Vagina (tissue), 2 donors: ENCODE results near the gene TRAPPC14. TPM values are rescaled to one million over a fixed set of nuclear protein-coding genes. Genes with fewer than 3 reads are reported as not detected.
A peak's percentile ranks its signal among the peaks of the same experiment; 100 is the strongest.
"Not testable (repeated sequence)": the region's sequence is repeated elsewhere in the genome, so short reads cannot be mapped to it uniquely, and the experiment has no call there.

ENCODE experiments used
- DNase-seq, 2 donors: peaks; one replicate each; pipeline ENCODE4 v3.0.0-alpha.2; 2017; ENCODE audit errors: extremely low spot score in 2 of 2
- H3K27ac ChIP-seq: fragments of 200-600 bp; sonication (generic); one replicate; pipeline ENCODE4 v1.5.1; 2019
- H3K27me3 ChIP-seq: fragments of 200-600 bp; sonication (generic); one replicate; pipeline ENCODE4 v1.5.1; 2019
- H3K36me3 ChIP-seq, 2 donors: fragments of 200-600 bp; sonication (generic); one replicate each; pipeline ENCODE4 v1.5.1; 2017 to 2019
- H3K4me1 ChIP-seq: fragments of 200-600 bp; sonication (generic); one replicate; pipeline ENCODE4 v1.5.1; 2019
- H3K4me3 ChIP-seq, 2 donors: fragments of 200-600 bp; sonication (generic); 1 replicate in 1 of 2; 2 replicates in 1 of 2; pipeline ENCODE4 v1.5.1; 2016 to 2019
- H3K9me3 ChIP-seq: fragments of 200-600 bp; sonication (generic); one replicate; pipeline ENCODE4 v1.5.1; 2019
- CTCF ChIP-seq, 3 experiments: fragments of 450-650 bp in 2 of 3; fragments of 200-600 bp in 1 of 3; sonication (generic) in 1 of 3; IDR thresholded peaks; one replicate each; pipeline ENCODE4 v1.5.1; 2017 to 2019; ENCODE audit warnings: antibody characterized with exemption in 3 of 3, mild to moderate bottlenecking in 2 of 3, moderate library complexity in 2 of 3
- POLR2A ChIP-seq, 2 donors: fragments of 450-650 bp; IDR thresholded peaks; one replicate each; pipeline ENCODE4 v1.6.1; 2017; ENCODE audit warnings: antibody characterized with exemption in 2 of 2, mild to moderate bottlenecking in 2 of 2, moderate library complexity in 2 of 2
- POLR2AphosphoS5 ChIP-seq, 2 donors: sonication (generic); formaldehyde crosslinking; IDR thresholded peaks; one replicate each; pipeline ENCODE4 v1.9.0; 2017; ENCODE audit warnings: antibody characterized with exemption in 2 of 2, mild to moderate bottlenecking in 2 of 2, low read depth in 1 of 2; ENCODE audit not compliant: insufficient read depth in 1 of 2
- intact Hi-C: fragments of 100-400 bp; cut with DNase I; formaldehyde crosslinking; loops from one replicate; pipeline ENCODE4 v1.15.1; 2023
- total RNA-seq: library from RNA; depleted of rRNA; stranded (reverse); fragments of >200 nt; gene quantifications from one replicate; pipeline ENCODE4 v1.2.3, GENCODE V29; 2016

The TRAPPC14 gene
- total RNA-seq, 1 donor from 2014 or later, result 18.2 TPM

- peaks cover 22% of the 10 kb centered on the region for H3K4me1 ChIP-seq
- H3K27ac ChIP-seq, result no peak overlapping the region
Observed at GRCh38 chr7:100132126-100132525, 26.4 kb downstream of the TRAPPC14 start.

GRCh38 chr7:100130608-100131453, 27.7 kb downstream of the TRAPPC14 start:
- Histone ChIP-seq H3K36me3 (no peaks in the 10 kb centered on the region), H3K4me3 (peak overlapping the region in 1 of 2 donors; percentile 13), H3K27ac (no peak overlapping the region), H3K27me3 (no peaks in the 10 kb centered on the region), H3K9me3 (no peaks in the 10 kb centered on the region), H3K4me1 (peaks cover 28% of the 10 kb centered on the region)
- no peak for DNase-seq
- intact Hi-C loops, result loop anchor here (10.0 kb wide), 1 partner anchor 84 kb away; the partner anchor contains the start of gene PVRIG
- TF ChIP-seq CTCF (IDR thresholded peaks at IDR 0.05) (peak; percentile 70 to 88 (median 76)), POLR2AphosphoS5 (IDR thresholded peaks at IDR 0.05; ENCODE audit: insufficient read depth in 1 of 2, low read depth in 1 of 2) (peak in 1 of 2 donors; percentile 38), POLR2A (IDR thresholded peaks at IDR 0.05) (no peak)

More at GRCh38 chr7:100132126-100132525, 26.4 kb downstream of the TRAPPC14 start:
- no peak overlapping the region for H3K4me3 ChIP-seq
- TF ChIP-seq CTCF (IDR thresholded peaks at IDR 0.05) (no peak), POLR2A (IDR thresholded peaks at IDR 0.05) (no peak), POLR2AphosphoS5 (IDR thresholded peaks at IDR 0.05; ENCODE audit: insufficient read depth in 1 of 2, low read depth in 1 of 2) (no peak)
- intact Hi-C loops, result loop anchor here (10.0 kb wide), 1 partner anchor 83 kb away; the partner anchor contains the start of gene PVRIG
- no peaks in the 10 kb centered on the region for H3K27me3 ChIP-seq
- no peak for DNase-seq
- H3K36me3 ChIP-seq, result no peaks in the 10 kb centered on the region
- H3K9me3 ChIP-seq, result no peaks in the 10 kb centered on the region

GRCh38 chr7:100130220-100130607, 28.3 kb downstream of the TRAPPC14 start:
- not testable (repeated sequence) for H3K27ac ChIP-seq, H3K9me3 ChIP-seq, H3K36me3 ChIP-seq, H3K27me3 ChIP-seq, H3K4me3 ChIP-seq, DNase-seq
- H3K4me1 ChIP-seq, result peaks cover 34% of the 10 kb centered on the region
- intact Hi-C loops, result loop anchor here (10.0 kb wide), 1 partner anchor 85 kb away; the partner anchor contains the start of gene PVRIG

GRCh38 chr7:100128637-100128963, 29.9 kb downstream of the TRAPPC14 start:
- peaks cover 41% of the 10 kb centered on the region for H3K4me1 ChIP-seq
- peak overlapping the region in 1 of 2 donors; percentile 86 for H3K4me3 ChIP-seq
- intact Hi-C loops, result no loop called here
- no peaks in the 10 kb centered on the region for H3K9me3 ChIP-seq
- peak overlapping the region; percentile 96 for H3K27ac ChIP-seq
- no peak for DNase-seq
- H3K36me3 ChIP-seq, result no peaks in the 10 kb centered on the region
- TF ChIP-seq POLR2AphosphoS5 (IDR thresholded peaks at IDR 0.05; ENCODE audit: insufficient read depth in 1 of 2, low read depth in 1 of 2) (no peak), CTCF (IDR thresholded peaks at IDR 0.05) (no peak), POLR2A (IDR thresholded peaks at IDR 0.05) (no peak)
- H3K27me3 ChIP-seq, result no peaks in the 10 kb centered on the region

- peaks cover 41% of the 10 kb centered on the region for H3K4me1 ChIP-seq
- H3K27ac ChIP-seq, result peak overlapping the region; percentile 96
- intact Hi-C loops, result no loop called here
- no peaks in the 10 kb centered on the region for H3K36me3 ChIP-seq
- H3K27me3 ChIP-seq, result no peaks in the 10 kb centered on the region
- H3K4me3 ChIP-seq, result peak overlapping the region; percentile 86 to 92
- no peak for DNase-seq
- no peaks in the 10 kb centered on the region for H3K9me3 ChIP-seq
- TF ChIP-seq CTCF (IDR thresholded peaks at IDR 0.05) (no peak), POLR2AphosphoS5 (IDR thresholded peaks at IDR 0.05; ENCODE audit: insufficient read depth in 1 of 2, low read depth in 1 of 2) (no peak)
Observed at GRCh38 chr7:100127866-100128636, 30.5 kb downstream of the TRAPPC14 start.
